GM12878 (cell line): ENCODE measurements around the gene CNNM4. TPM values are rescaled to one million over a fixed set of nuclear protein-coding genes. Genes with fewer than 3 reads are reported as not detected.

Experiments
- ATAC-seq: fragments of 200-7000 bp; cut with Tn5 transposase; 3 replicates; pipeline ENCODE4 v1.9.1; 2020; ENCODE audit warnings: mild to moderate bottlenecking, moderate library complexity
- BruUV-seq: library from RNA; stranded (reverse); fragments of 400-500 nt; replicated peaks from 2 replicates; lab custom pipeline; 2021; lab: Mats Ljungman, UMichigan
- CTCF ChIA-PET: fragments of 300-600 bp; sonication (Branson Sonifier 250); formaldehyde crosslinking; extraction: SDS; loops from one replicate; lab custom pipeline; 2021; ENCODE audit warnings: inconsistent platforms; lab: Yijun Ruan, JAX
- POLR2A ChIA-PET: fragments of 350-600 bp; formaldehyde crosslinking; extraction: SDS; loops from one replicate; lab custom pipeline; 2021; ENCODE audit warnings: inconsistent platforms; lab: Charles Lee
- RAD21 ChIA-PET: fragments of 300-600 bp; sonication (Branson Sonifier 250); formaldehyde crosslinking; loops from one replicate; lab custom pipeline; 2023; ENCODE audit warnings: antibody characterized with exemption; ENCODE audit not compliant: unreplicated experiment; lab: Charles Lee
- SMC1A ChIA-PET: fragments of 300-600 bp; sonication (Branson Sonifier 250); formaldehyde crosslinking; loops from one replicate; lab custom pipeline; 2023; ENCODE audit not compliant: unreplicated experiment, uncharacterized antibody; lab: Charles Lee
- DNase-seq: peaks from one replicate; pipeline ENCODE4 v3.0.0-alpha.2; 2011; ENCODE audit warnings: low read depth, low spot score
- FAIRE-seq: peaks from 3 replicates; lab custom pipeline; 2011; peaks lifted over from hg19 to GRCh38; lab: Jason Lieb, UNC
- H2AFZ ChIP-seq: 2 replicates; pipeline ENCODE4 v1.6.0; 2011; ENCODE audit warnings: low read depth, low read length, control low read depth; ENCODE audit not compliant: control insufficient read depth
- H3K27ac ChIP-seq: 2 replicates; pipeline ENCODE4 v1.5.1; 2011; ENCODE audit warnings: control low read depth; ENCODE audit not compliant: control insufficient read depth, insufficient read depth
- H3K27me3 ChIP-seq, 2 experiments: replicated peaks in 1 of 2; 2 replicates each; pipeline versions ENCODE4 v1.6.0 to v1.6.1; 2011; ENCODE audit warnings: low read length in 1 of 2; ENCODE audit not compliant: control insufficient read depth in 2 of 2, insufficient read depth in 2 of 2
- H3K36me3 ChIP-seq, 2 experiments: 2 replicates each; pipeline ENCODE4 v1.5.1; 2011; ENCODE audit warnings: low read length in 1 of 2; ENCODE audit not compliant: control insufficient read depth in 2 of 2, insufficient read depth in 2 of 2
- H3K4me1 ChIP-seq: 2 replicates; pipeline ENCODE4 v1.6.1; 2011; ENCODE audit warnings: mild to moderate bottlenecking, low read length, moderate library complexity, mixed read lengths; ENCODE audit not compliant: control insufficient read depth, insufficient read depth
- H3K4me2 ChIP-seq: 2 replicates; pipeline ENCODE4 v1.6.0; 2011; ENCODE audit warnings: control low read depth; ENCODE audit not compliant: control insufficient read depth, insufficient read depth
- H3K4me3 ChIP-seq: fragments of 200-600 bp; sonication (generic); 2 replicates; pipeline ENCODE4 v1.5.1; 2016
- H3K79me2 ChIP-seq: 2 replicates; pipeline ENCODE4 v1.6.0; 2011; ENCODE audit warnings: low read length; ENCODE audit not compliant: control insufficient read depth, insufficient read depth
- H3K9ac ChIP-seq: 2 replicates; pipeline ENCODE4 v1.8.0; 2011; ENCODE audit warnings: low read length, control low read depth, mixed read lengths; ENCODE audit not compliant: control insufficient read depth, insufficient read depth
- H3K9me3 ChIP-seq: replicated peaks from 3 replicates; pipeline ENCODE4 v1.5.1; 2011; ENCODE audit warnings: mild to moderate bottlenecking, low read length; ENCODE audit not compliant: control insufficient read depth, insufficient read depth
- H4K20me1 ChIP-seq: 2 replicates; pipeline ENCODE4 v1.6.0; 2011; ENCODE audit not compliant: control insufficient read depth, insufficient read depth
- BMI1 ChIP-seq: fragments of 450-650 bp; IDR thresholded peaks from 2 replicates; pipeline ENCODE4 v1.6.1; 2016; ENCODE audit warnings: mild to moderate bottlenecking, moderate library complexity, borderline replicate concordance
- BRCA1 ChIP-seq: IDR thresholded peaks from 2 replicates; pipeline ENCODE4 v1.6.1; 2011; ENCODE audit warnings: low read depth, low read length, improper control_type of control experiment
- CEBPB ChIP-seq, 2 experiments: fragments of 150-350 bp in 1 of 2; IDR thresholded peaks; 2 replicates each; pipeline ENCODE4 v1.6.1; 2012 to 2014; ENCODE audit warnings: low read depth in 2 of 2, low read length in 2 of 2, borderline replicate concordance in 1 of 2, inconsistent platforms in 1 of 2
- EP300 ChIP-seq, 2 experiments: fragments of 150-350 bp in 1 of 2; IDR thresholded peaks; 2 replicates each; pipeline ENCODE4 v1.6.1; 2011 to 2012; ENCODE audit warnings: low read depth in 2 of 2, low read length in 2 of 2, borderline replicate concordance in 1 of 2, improper control_type of control experiment in 1 of 2, inconsistent platforms in 1 of 2; ENCODE audit not compliant: control insufficient read depth in 1 of 2
- FOXK2 ChIP-seq: fragments of 450-650 bp; IDR thresholded peaks from 2 replicates; pipeline ENCODE4 v1.6.1; 2017; ENCODE audit warnings: mild to moderate bottlenecking, moderate library complexity
- HDAC6 ChIP-seq: fragments of 200-600 bp; sonication (generic); IDR thresholded peaks from one replicate; pipeline ENCODE4 v1.8.0; 2017; ENCODE audit warnings: antibody characterized with exemption; ENCODE audit not compliant: unreplicated experiment
- MEF2B ChIP-seq: fragments of 450-650 bp; IDR thresholded peaks from 2 replicates; pipeline ENCODE4 v1.6.1; 2018; ENCODE audit warnings: mild to moderate bottlenecking, moderate library complexity; ENCODE audit not compliant: partially characterized antibody, poor library complexity, severe bottlenecking
- MYC ChIP-seq: IDR thresholded peaks from 2 replicates; pipeline ENCODE4 v1.6.1; 2011; ENCODE audit warnings: mild to moderate bottlenecking, low read length, moderate library complexity, inconsistent platforms; ENCODE audit not compliant: insufficient read depth, insufficient replicate concordance, insufficient read length, severe bottlenecking
- POLR2AphosphoS5 ChIP-seq: IDR thresholded peaks from 2 replicates; pipeline ENCODE4 v1.6.1; 2011; ENCODE audit warnings: mild to moderate bottlenecking, low read length, inconsistent platforms
- RB1 ChIP-seq: fragments of 450-650 bp; formaldehyde crosslinking; IDR thresholded peaks from 2 replicates; pipeline ENCODE4 v1.6.1; 2017; ENCODE audit warnings: mild to moderate bottlenecking, borderline replicate concordance
- SIX5 ChIP-seq: IDR thresholded peaks from 2 replicates; pipeline ENCODE4 v1.6.1; 2011; ENCODE audit warnings: mild to moderate bottlenecking, low read depth, low read length, moderate library complexity; ENCODE audit not compliant: severe bottlenecking
- SREBF2 ChIP-seq: IDR thresholded peaks from 2 replicates; pipeline ENCODE4 v1.6.1; 2012; ENCODE audit warnings: mild to moderate bottlenecking, low read length
- TBL1XR1 ChIP-seq: IDR thresholded peaks from 2 replicates; pipeline ENCODE4 v1.6.1; 2012; ENCODE audit warnings: low read depth, low read length, improper control_type of control experiment
- TCF3 ChIP-seq: IDR thresholded peaks from 2 replicates; pipeline ENCODE4 v1.6.1; 2012; ENCODE audit warnings: low read depth, mild to moderate bottlenecking, low read length, borderline replicate concordance; ENCODE audit not compliant: insufficient read depth
- WGBS: methylation state at CpG from one replicate; pipeline ENCODE4 v1.1.6; 2016; ENCODE audit warnings: low lambda C conversion rate; ENCODE audit not compliant: insufficient replicate concordance, insufficient coverage; ENCODE audit errors: missing lambda C conversion rate; 5-methylcytosine and 5-hydroxymethylcytosine counted together
- in situ Hi-C: fragments of 300-500 bp; cut with MboI; formaldehyde crosslinking; loops from 9 replicates; pipeline ENCODE4 v1.14.3; 2018; ENCODE audit warnings: mixed read lengths
- intact Hi-C: fragments of 100-400 bp; cut with micrococcal nuclease; formaldehyde crosslinking; loops from one replicate; pipeline ENCODE4 v1.14.2; 2022; ENCODE audit not compliant: unreplicated experiment
- polyA plus RNA-seq, 11 experiments: library from polyadenylated mRNA; depleted of rRNA in 4 of 11; unstranded in 6 of 11; stranded (reverse) in 5 of 11; fragments of >200 nt; fragmentation: Nextera tagmentation in 4 of 11; fragmentation: Illumina TruSeq in 1 of 11; extraction: Ambion mirVana in 4 of 11; extraction: Trizol in 1 of 11; gene quantifications; 1 replicate in 1 of 11; 2 replicates in 10 of 11; pipeline versions ENCODE4 v1.2.1 to v1.2.3, GENCODE V29; 2011 to 2016; ENCODE audit warnings: inconsistent platforms in 2 of 11, missing spikeins in 2 of 11, low read depth in 1 of 11
- total RNA-seq, 4 experiments: library from RNA; depleted of rRNA in 3 of 4; stranded (reverse); fragments of >200 nt in 3 of 4; fragmentation: Illumina TruSeq in 1 of 4; extraction: Trizol in 1 of 4; gene quantifications; 2 replicates each; pipeline versions ENCODE4 v1.2.1 to v1.2.3, GENCODE V29; 2013 to 2021
- TF ChIP-seq, protein P1 (sequence below): fragments of 150-350 bp; IDR thresholded peaks from 2 replicates; pipeline ENCODE4 v1.6.1; 2016; ENCODE audit warnings: low read depth, low read length
- TF ChIP-seq, protein P2 (sequence below): fragments of 450-650 bp; IDR thresholded peaks from 2 replicates; pipeline ENCODE4 v1.6.1; 2017; ENCODE audit warnings: borderline replicate concordance

Gene CNNM4
- total and polyA plus RNA-seq, 10 of the 15 experiments (the other 5 are each of a cell fraction or from before 2014, with no cell fraction given): 2.4 to 13.8 (median 8.1) TPM

DNA sequence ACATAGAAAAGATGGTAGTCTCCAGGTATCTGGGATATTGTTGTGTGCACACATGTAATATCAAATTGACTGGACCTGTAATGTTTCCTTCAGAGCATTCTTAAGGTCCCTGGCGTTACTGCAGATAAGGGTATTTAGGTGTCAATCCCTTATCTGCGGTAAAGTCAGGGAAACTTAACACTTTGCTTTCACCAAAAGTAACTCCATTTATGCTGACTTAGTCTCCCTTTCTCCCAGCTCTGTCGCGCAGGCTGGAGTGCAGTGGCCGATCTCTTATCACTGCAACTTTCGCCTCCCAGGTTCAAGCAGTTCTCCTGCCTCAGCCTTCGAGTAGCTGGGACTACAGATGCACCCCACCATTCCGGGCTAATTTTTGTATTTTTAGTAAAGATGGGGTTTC lies 57.2 kb downstream of the CNNM4 start:
- ChIA-PET CTCF (interaction anchor here (0.8 to 2.8 kb wide), 4 partner anchors 10 to 86 kb away, joined by 3 to 6 read pairs (median 3); partner anchors contain the start of gene ANKRD39), SMC1A (interaction anchor here (0.7 to 1.0 kb wide), 2 partner anchors 55 to 180 kb away, joined by 3 read pairs; no protein-coding TSS in a partner anchor), RAD21 (interaction anchor here (0.7 kb wide), 2 partner anchors 33 to 49 kb away, joined by 3 to 4 read pairs; no protein-coding TSS in a partner anchor), POLR2A (no interaction called here)
- no TSS peak for BruUV-seq
- peaks cover 12% of the 10 kb centered on the region for H3K4me1 ChIP-seq
- no peak overlapping the region for H3K27ac ChIP-seq
- H3K9ac ChIP-seq: no peak overlapping the region
- FAIRE-seq (no peak), DNase-seq (no peak), ATAC-seq (no peak)
- peak overlapping the region; percentile 96 for H3K4me3 ChIP-seq
- intact Hi-C loops (no loop called here), in situ Hi-C loops (no loop called here)
- peaks cover 5% of the 10 kb centered on the region; the same call in 1 of the 2 replicates for H4K20me1 ChIP-seq
- no peak overlapping the region for H2AFZ ChIP-seq
- no peaks in the 10 kb centered on the region for H3K9me3 ChIP-seq
- WGBS: 95% methylated on average over 8 of the region's 8 CpGs
- H3K4me2 ChIP-seq: peak overlapping the region; percentile 79
- H3K27me3 ChIP-seq: no peaks in the 10 kb centered on the region
- H3K79me2 ChIP-seq: peaks cover 27% of the 10 kb centered on the region
- no peaks in the 10 kb centered on the region for H3K36me3 ChIP-seq
- TF ChIP-seq MEF2B (no peak), BRCA1 (no peak), TBL1XR1 (no peak), MYC (no peak), EP300 (IDR thresholded peaks at IDR 0.05; ENCODE audit: borderline replicate concordance in 1 of 2, control insufficient read depth in 1 of 2, low read depth in 2 of 2, low read length in 2 of 2) (no peak), FOXK2 (no peak), RB1 (no peak), SIX5 (no peak), TCF3 (no peak), CEBPB (IDR thresholded peaks at IDR 0.05; ENCODE audit: borderline replicate concordance in 1 of 2, low read depth in 2 of 2, low read length in 2 of 2) (no peak), POLR2AphosphoS5 (no peak), HDAC6 (no peak), BMI1 (no peak), SREBF2 (no peak)
- TF ChIP-seq, protein P1, sequence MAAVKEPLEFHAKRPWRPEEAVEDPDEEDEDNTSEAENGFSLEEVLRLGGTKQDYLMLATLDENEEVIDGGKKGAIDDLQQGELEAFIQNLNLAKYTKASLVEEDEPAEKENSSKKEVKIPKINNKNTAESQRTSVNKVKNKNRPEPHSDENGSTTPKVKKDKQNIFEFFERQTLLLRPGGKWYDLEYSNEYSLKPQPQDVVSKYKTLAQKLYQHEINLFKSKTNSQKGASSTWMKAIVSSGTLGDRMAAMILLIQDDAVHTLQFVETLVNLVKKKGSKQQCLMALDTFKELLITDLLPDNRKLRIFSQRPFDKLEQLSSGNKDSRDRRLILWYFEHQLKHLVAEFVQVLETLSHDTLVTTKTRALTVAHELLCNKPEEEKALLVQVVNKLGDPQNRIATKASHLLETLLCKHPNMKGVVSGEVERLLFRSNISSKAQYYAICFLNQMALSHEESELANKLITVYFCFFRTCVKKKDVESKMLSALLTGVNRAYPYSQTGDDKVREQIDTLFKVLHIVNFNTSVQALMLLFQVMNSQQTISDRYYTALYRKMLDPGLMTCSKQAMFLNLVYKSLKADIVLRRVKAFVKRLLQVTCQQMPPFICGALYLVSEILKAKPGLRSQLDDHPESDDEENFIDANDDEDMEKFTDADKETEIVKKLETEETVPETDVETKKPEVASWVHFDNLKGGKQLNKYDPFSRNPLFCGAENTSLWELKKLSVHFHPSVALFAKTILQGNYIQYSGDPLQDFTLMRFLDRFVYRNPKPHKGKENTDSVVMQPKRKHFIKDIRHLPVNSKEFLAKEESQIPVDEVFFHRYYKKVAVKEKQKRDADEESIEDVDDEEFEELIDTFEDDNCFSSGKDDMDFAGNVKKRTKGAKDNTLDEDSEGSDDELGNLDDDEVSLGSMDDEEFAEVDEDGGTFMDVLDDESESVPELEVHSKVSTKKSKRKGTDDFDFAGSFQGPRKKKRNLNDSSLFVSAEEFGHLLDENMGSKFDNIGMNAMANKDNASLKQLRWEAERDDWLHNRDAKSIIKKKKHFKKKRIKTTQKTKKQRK: no peak
- TF ChIP-seq, protein P2, sequence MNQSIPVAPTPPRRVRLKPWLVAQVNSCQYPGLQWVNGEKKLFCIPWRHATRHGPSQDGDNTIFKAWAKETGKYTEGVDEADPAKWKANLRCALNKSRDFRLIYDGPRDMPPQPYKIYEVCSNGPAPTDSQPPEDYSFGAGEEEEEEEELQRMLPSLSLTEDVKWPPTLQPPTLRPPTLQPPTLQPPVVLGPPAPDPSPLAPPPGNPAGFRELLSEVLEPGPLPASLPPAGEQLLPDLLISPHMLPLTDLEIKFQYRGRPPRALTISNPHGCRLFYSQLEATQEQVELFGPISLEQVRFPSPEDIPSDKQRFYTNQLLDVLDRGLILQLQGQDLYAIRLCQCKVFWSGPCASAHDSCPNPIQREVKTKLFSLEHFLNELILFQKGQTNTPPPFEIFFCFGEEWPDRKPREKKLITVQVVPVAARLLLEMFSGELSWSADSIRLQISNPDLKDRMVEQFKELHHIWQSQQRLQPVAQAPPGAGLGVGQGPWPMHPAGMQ: no peak
